Measurements from ENCODE around the gene PPP2R5C. TPM values are rescaled to one million over a fixed set of nuclear protein-coding genes. Genes with fewer than 3 reads are reported as not detected.

PPP2R5C gene
- total and polyA plus RNA-seq, 2 of the 4 experiments (the other 2 are of a cell fraction): 65.9 to 78.7 TPM

DNA sequence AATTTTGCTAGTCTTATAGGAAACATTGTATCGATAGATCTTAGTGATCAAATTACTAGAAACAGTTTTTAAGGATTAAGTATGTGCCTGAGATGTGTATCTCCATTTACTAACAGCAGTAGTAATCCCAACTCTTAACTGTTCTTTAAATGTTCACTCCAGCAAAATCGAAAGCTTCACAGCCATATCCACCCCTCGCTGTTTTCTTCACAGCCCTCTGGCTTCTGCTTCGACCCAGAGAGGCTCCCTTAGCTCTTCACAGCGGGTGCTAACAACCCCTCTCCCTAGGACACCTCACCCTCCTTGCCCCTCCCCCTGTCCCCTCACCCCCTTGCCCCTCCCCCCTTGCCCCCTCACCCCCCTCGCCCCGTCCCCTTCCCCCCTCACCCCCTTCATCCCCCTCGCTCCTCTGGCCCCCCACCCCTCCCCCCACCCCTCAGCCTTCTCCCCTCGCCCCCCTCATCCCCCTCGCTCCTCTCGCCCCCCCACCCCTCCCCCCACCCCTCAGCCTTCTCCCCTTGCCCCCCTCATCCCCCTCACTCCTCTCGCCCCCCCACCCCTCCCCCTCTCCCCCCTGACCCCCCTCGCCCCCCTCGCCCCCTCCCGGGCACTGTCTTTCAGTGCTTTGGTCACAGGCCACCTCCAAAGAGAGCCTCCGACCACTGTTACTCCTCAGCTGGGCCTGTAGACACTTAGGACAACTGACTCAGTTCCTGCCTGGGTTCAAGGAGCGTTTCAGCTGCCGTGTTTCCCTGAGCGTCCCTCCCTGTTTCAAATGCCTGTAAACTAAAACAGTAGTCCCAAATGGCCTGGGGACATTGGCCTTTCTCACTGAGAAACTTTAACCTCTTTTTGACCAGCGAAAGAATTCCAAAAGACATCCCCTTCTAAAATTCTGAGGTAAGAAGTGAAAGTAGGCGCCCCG, 156.8 kb downstream of the PPP2R5C start (continued):
- no peak for TF ChIP-seq RFX5 (IDR thresholded peaks at IDR 0.05; ENCODE audit: low read depth, low read length)

DNA sequence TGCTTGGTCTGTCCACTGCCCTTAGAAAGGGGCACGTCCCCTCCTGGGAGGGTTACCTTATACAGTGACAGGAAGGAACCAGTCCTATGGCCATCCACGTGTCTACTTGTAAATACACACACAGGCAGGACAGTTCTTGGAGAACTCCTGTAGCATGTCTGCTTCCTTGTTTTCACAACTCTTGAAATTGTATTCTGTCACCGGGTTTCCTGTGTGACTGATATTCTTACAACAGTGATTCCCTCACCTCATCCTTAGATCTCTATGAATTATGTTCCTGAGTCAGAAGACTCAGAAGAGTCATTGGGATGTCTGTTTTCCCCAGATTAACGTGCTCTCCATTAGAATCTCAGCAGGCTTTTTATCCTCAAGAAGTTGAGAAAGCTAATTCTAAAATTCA, 158.8 kb downstream of the PPP2R5C start:
- no peak overlapping the region for H3K4ac ChIP-seq (ENCODE audit: low read depth, low read length)
- H4K8ac ChIP-seq (ENCODE audit: low read depth in 2 of 2, low read length in 2 of 2): no peak overlapping the region
- no peak overlapping the region for H3K23ac ChIP-seq (ENCODE audit: low read depth, low read length)
- TF ChIP-seq, protein P1, sequence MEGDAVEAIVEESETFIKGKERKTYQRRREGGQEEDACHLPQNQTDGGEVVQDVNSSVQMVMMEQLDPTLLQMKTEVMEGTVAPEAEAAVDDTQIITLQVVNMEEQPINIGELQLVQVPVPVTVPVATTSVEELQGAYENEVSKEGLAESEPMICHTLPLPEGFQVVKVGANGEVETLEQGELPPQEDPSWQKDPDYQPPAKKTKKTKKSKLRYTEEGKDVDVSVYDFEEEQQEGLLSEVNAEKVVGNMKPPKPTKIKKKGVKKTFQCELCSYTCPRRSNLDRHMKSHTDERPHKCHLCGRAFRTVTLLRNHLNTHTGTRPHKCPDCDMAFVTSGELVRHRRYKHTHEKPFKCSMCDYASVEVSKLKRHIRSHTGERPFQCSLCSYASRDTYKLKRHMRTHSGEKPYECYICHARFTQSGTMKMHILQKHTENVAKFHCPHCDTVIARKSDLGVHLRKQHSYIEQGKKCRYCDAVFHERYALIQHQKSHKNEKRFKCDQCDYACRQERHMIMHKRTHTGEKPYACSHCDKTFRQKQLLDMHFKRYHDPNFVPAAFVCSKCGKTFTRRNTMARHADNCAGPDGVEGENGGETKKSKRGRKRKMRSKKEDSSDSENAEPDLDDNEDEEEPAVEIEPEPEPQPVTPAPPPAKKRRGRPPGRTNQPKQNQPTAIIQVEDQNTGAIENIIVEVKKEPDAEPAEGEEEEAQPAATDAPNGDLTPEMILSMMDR (conservative IDR thresholded peaks at IDR 0.05; ENCODE audit: low read depth, low read length): no peak
- TF ChIP-seq NFE2L2 (IDR thresholded peaks at IDR 0.05; ENCODE audit: low read depth, low read length) (no peak), RCOR1 (IDR thresholded peaks at IDR 0.05; ENCODE audit: insufficient replicate concordance, low read length) (no peak), POLR2A (IDR thresholded peaks at IDR 0.05; ENCODE audit: low read depth, low read length) (no peak), CEBPB (IDR thresholded peaks at IDR 0.05; ENCODE audit: low read depth, low read length) (no peak), RFX5 (IDR thresholded peaks at IDR 0.05; ENCODE audit: low read depth, low read length) (no peak), MAZ (IDR thresholded peaks at IDR 0.05; ENCODE audit: borderline replicate concordance, low read depth, low read length) (no peak)
- TF ChIP-seq, protein P2, sequence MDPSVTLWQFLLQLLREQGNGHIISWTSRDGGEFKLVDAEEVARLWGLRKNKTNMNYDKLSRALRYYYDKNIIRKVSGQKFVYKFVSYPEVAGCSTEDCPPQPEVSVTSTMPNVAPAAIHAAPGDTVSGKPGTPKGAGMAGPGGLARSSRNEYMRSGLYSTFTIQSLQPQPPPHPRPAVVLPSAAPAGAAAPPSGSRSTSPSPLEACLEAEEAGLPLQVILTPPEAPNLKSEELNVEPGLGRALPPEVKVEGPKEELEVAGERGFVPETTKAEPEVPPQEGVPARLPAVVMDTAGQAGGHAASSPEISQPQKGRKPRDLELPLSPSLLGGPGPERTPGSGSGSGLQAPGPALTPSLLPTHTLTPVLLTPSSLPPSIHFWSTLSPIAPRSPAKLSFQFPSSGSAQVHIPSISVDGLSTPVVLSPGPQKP (IDR thresholded peaks at IDR 0.05; ENCODE audit: borderline replicate concordance, low read depth, low read length): no peak
- TF ChIP-seq, protein P3, sequence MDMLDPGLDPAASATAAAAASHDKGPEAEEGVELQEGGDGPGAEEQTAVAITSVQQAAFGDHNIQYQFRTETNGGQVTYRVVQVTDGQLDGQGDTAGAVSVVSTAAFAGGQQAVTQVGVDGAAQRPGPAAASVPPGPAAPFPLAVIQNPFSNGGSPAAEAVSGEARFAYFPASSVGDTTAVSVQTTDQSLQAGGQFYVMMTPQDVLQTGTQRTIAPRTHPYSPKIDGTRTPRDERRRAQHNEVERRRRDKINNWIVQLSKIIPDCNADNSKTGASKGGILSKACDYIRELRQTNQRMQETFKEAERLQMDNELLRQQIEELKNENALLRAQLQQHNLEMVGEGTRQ (IDR thresholded peaks at IDR 0.05; ENCODE audit: low read depth, low read length): no peak
- POLR2A ChIA-PET (ENCODE audit: unreplicated experiment): no interaction called here
- H3K27ac ChIP-seq (ENCODE audit: insufficient read depth, low read length): no peak overlapping the region
- dilution Hi-C loops (cut with HindIII; ENCODE audit: low sequenced_read_pairs, unreplicated experiment): no loop called here
- H3K27me3 ChIP-seq (ENCODE audit: control insufficient read depth, insufficient read depth, low read length): no peaks in the 10 kb centered on the region
- H3K18ac ChIP-seq (ENCODE audit: low read depth, low read length): no peak overlapping the region
- no peak overlapping the region for H3K9ac ChIP-seq (ENCODE audit: low read depth, low read length)
- no peak overlapping the region for H2BK5ac ChIP-seq (ENCODE audit: low read depth, low read length, poor library complexity, severe bottlenecking)
- H2BK15ac ChIP-seq (ENCODE audit: low read depth, low read length): no peak overlapping the region
- H2BK20ac ChIP-seq (ENCODE audit: low read depth, low read length): no peak overlapping the region
- H2AK5ac ChIP-seq (ENCODE audit: low read depth, low read length): no peak overlapping the region
- intact Hi-C loops (cut with micrococcal nuclease): loop anchor here (10.0 kb wide), 1 partner anchor 145 kb away; no protein-coding TSS in a partner anchor
- no peak for ATAC-seq (ENCODE audit: low read depth)
- H3K36me3 ChIP-seq (ENCODE audit: control insufficient read depth, insufficient read depth, low read length): peaks cover 7% of the 10 kb centered on the region
- H4K20me1 ChIP-seq (ENCODE audit: insufficient read depth, low read length): no peaks in the 10 kb centered on the region
- H3K4me1 ChIP-seq (ENCODE audit: control insufficient read depth, insufficient read depth, low read length): no peaks in the 10 kb centered on the region
- H4K5ac ChIP-seq (ENCODE audit: low read depth, low read length): no peak overlapping the region
- no peak overlapping the region for H3K14ac ChIP-seq (replicated peaks; ENCODE audit: low read depth, low read length)
- BruUV-seq (replicated peaks): no TSS peak
- no peak for DNase-seq
- H4K91ac ChIP-seq (ENCODE audit: insufficient read depth, low read depth, low read length): no peak overlapping the region
- CTCF ChIA-PET: no interaction called here
- no peak overlapping the region for H2AFZ ChIP-seq (replicated peaks; ENCODE audit: low read length, poor library complexity)
- no peak overlapping the region for H3K4me3 ChIP-seq (ENCODE audit: insufficient read depth, low read depth, low read length)
- no peak overlapping the region for H2AK9ac ChIP-seq (replicated peaks; ENCODE audit: low read depth, low read length, poor library complexity)
- H3K9me3 ChIP-seq (ENCODE audit: control insufficient read depth, insufficient read depth, low read length): no peaks in the 10 kb centered on the region
- H3K9me1 ChIP-seq (ENCODE audit: insufficient read depth, low read length): no peaks in the 10 kb centered on the region; the same call in 1 of the 2 replicates
- no peak overlapping the region for H3K56ac ChIP-seq (ENCODE audit: extremely low read depth, insufficient read depth, low read length)
- H3K4me2 ChIP-seq (ENCODE audit: low read depth, low read length): no peak overlapping the region
- in situ Hi-C loops (cut with MboI; ENCODE audit: low sequenced_read_pairs): no loop called here
- H2BK120ac ChIP-seq (ENCODE audit: low read depth, low read length): no peak overlapping the region
- peaks cover 0 to 6% of the 10 kb centered on the region in 2 experiments; a peak in 1 of 4 replicates for H3K79me1 ChIP-seq (ENCODE audit: low read depth in 1 of 2, low read length in 2 of 2)
- WGBS, 2 experiments (ENCODE audit: extremely low coverage in 2 of 2, insufficient read length in 1 of 2): 80% methylated on average over 1 of the region's 4 CpGs; no CpG with 5 or more reads in 1 of the 2 experiments
